ENCODE measurements around the gene FKBP4. TPM values are rescaled to one million over a fixed set of nuclear protein-coding genes. Genes with fewer than 3 reads are reported as not detected.

Gene FKBP4
- total and polyA plus RNA-seq, 2 of the 13 experiments (the other 11 are each of a cell fraction or from before 2014, with no cell fraction given) = 25.7 to 66.1 TPM

GRCh38 chr12:2800046-2800570 lies 5.3 kb downstream of the FKBP4 start:
- Histone ChIP-seq H3K9me3 (ENCODE audit: low read length) (no peaks in the 10 kb centered on the region), H2AFZ (ENCODE audit: low read length) (no peak overlapping the region), H3K4me2 (ENCODE audit: low read depth, low read length) (no peak overlapping the region), H4K20me1 (ENCODE audit: insufficient read depth, low read length) (peaks cover 4% of the 10 kb centered on the region; the same call in 1 of the 2 replicates), H3K27ac (ENCODE audit: extremely low read length, insufficient read depth, low read length) (no peak overlapping the region), H3K79me2 (ENCODE audit: insufficient read depth, low read length) (peaks cover 16% of the 10 kb centered on the region), H3K4me1 (ENCODE audit: insufficient read depth, low read length) (peaks cover 17% of the 10 kb centered on the region), H3K4me3 (replicated peaks in 1 of 3; ENCODE audit: insufficient read depth in 1 of 3, low read depth in 2 of 3, low read length in 3 of 3) (no peak overlapping the region), H3K9ac (ENCODE audit: insufficient read depth, low read depth, low read length) (no peak overlapping the region), H3K27me3 (ENCODE audit: control insufficient read depth in 1 of 2, insufficient read depth in 2 of 2, low read length in 2 of 2) (no peaks in the 10 kb centered on the region), H3K36me3 (replicated peaks in 1 of 2; ENCODE audit: control insufficient read depth in 1 of 2, insufficient read depth in 2 of 2, low read length in 2 of 2) (peaks cover 41 to 85% of the 10 kb centered on the region in 2 experiments)
- POLR2A ChIA-PET = no interaction called here
- intact Hi-C loops (cut with micrococcal nuclease; ENCODE audit: unreplicated experiment) (no loop called here), in situ Hi-C loops (cut with HindIII; ENCODE audit: extremely low pct_ligation_motif_present, low pct_unique_long_range_greater_than_20kb) (no loop called here)
- CTCF ChIA-PET (ENCODE audit: low intra/inter-chr PET ratio, low total read pairs) = no interaction called here
- no peak for FAIRE-seq
- no peak for DNase-seq (ENCODE audit: low spot score)
- ATAC-seq = no peak
- 89% methylated on average over 1 of the region's 3 CpGs for WGBS (ENCODE audit: low lambda C conversion rate)
- no TSS peak for BruUV-seq (replicated peaks)
- TF ChIP-seq ZNF496 (CRISPR knock-in tag; IDR thresholded peaks at IDR 0.05; ENCODE audit: insufficient replicate concordance) = no peak
- no peak for TF ChIP-seq MLX (CRISPR knock-in tag; IDR thresholded peaks at IDR 0.05)
- no peak for TF ChIP-seq NR0B2 (CRISPR knock-in tag; IDR thresholded peaks at IDR 0.05)
- TF ChIP-seq ZNF10 (CRISPR knock-in tag; IDR thresholded peaks at IDR 0.05; ENCODE audit: borderline replicate concordance, low read depth) = no peak
- no peak for TF ChIP-seq KDM2A (CRISPR knock-in tag; IDR thresholded peaks at IDR 0.05; ENCODE audit: borderline replicate concordance, low read depth)
- TF ChIP-seq IRF1 (CRISPR knock-in tag; IDR thresholded peaks at IDR 0.05; ENCODE audit: low read depth) = no peak
- TF ChIP-seq NFKB2 (CRISPR knock-in tag; IDR thresholded peaks at IDR 0.05; ENCODE audit: borderline replicate concordance) = no peak
- no peak for TF ChIP-seq XRCC5 (optimal IDR thresholded peaks at IDR 0.05; ENCODE audit: low read length)
- no peak for TF ChIP-seq THAP8 (CRISPR knock-in tag; IDR thresholded peaks at IDR 0.05; ENCODE audit: borderline replicate concordance)
- no peak for TF ChIP-seq SYNCRIP (IDR thresholded peaks at IDR 0.05; ENCODE audit: insufficient read depth, low read depth, low read length)
- no peak for TF ChIP-seq KMT2A (CRISPR knock-in tag; IDR thresholded peaks at IDR 0.05)
- no peak for TF ChIP-seq ZNF678 (CRISPR knock-in tag; IDR thresholded peaks at IDR 0.05)
- no peak for TF ChIP-seq TARDBP (CRISPR knock-in tag; IDR thresholded peaks at IDR 0.05)
- no peak for TF ChIP-seq SIN3B (IDR thresholded peaks at IDR 0.05; ENCODE audit: low read length)
- TF ChIP-seq THRA (CRISPR knock-in tag; IDR thresholded peaks at IDR 0.05; ENCODE audit: borderline replicate concordance) = no peak
- TF ChIP-seq MATR3 (CRISPR knock-in tag; IDR thresholded peaks at IDR 0.05) = no peak
- no peak for TF ChIP-seq ZZZ3 (CRISPR knock-in tag; IDR thresholded peaks at IDR 0.05; ENCODE audit: borderline replicate concordance)
- no peak for TF ChIP-seq TRIM22 (IDR thresholded peaks at IDR 0.05)
- no peak for TF ChIP-seq NFIC (IDR thresholded peaks at IDR 0.05; ENCODE audit: low read length)

Data from HepG2 (cell line).